CD14-positive monocyte (primary cell): ENCODE measurements around the gene CEP112. TPM values are rescaled to one million over a fixed set of nuclear protein-coding genes. Genes with fewer than 3 reads are reported as not detected.

ENCODE experiments used
- DNase-seq, 3 donors: peaks; one replicate each; pipeline ENCODE4 v3.0.0-alpha.2; 2011 to 2022
- H2AFZ ChIP-seq: 2 replicates; pipeline ENCODE4 v1.6.0; 2012; ENCODE audit warnings: mild to moderate bottlenecking, low read depth, low read length, inconsistent platforms; ENCODE audit not compliant: insufficient read depth, poor library complexity, severe bottlenecking
- H3K27ac ChIP-seq, 2 donors: 1 replicate in 1 of 2; 2 replicates in 1 of 2; pipeline ENCODE4 v1.5.1; 2012 to 2013; ENCODE audit warnings: low read length in 2 of 2, control low read depth in 1 of 2, inconsistent platforms in 1 of 2, low read depth in 1 of 2, mild to moderate bottlenecking in 1 of 2
- H3K27me3 ChIP-seq, 2 donors: one replicate each; pipeline versions ENCODE4 v1.6.0 to v1.6.1; 2011 to 2013; ENCODE audit warnings: low read length in 2 of 2; ENCODE audit not compliant: control insufficient read depth in 2 of 2, insufficient read depth in 2 of 2
- H3K36me3 ChIP-seq, 2 donors: replicated peaks in 1 of 2; 1 replicate in 1 of 2; 2 replicates in 1 of 2; pipeline versions ENCODE4 v1.5.1 to v1.6.1; 2012 to 2013; ENCODE audit warnings: low read length in 2 of 2, control low read depth in 1 of 2, inconsistent platforms in 1 of 2, mild to moderate bottlenecking in 1 of 2; ENCODE audit not compliant: insufficient read depth in 2 of 2, control insufficient read depth in 1 of 2
- H3K4me1 ChIP-seq, 2 donors: 1 replicate in 1 of 2; 2 replicates in 1 of 2; pipeline versions ENCODE4 v1.5.1 to v1.6.1; 2012 to 2013; ENCODE audit warnings: low read length in 2 of 2, control low read depth in 1 of 2, inconsistent platforms in 1 of 2, mild to moderate bottlenecking in 1 of 2, moderate library complexity in 1 of 2; ENCODE audit not compliant: insufficient read depth in 2 of 2, control insufficient read depth in 1 of 2
- H3K4me2 ChIP-seq: replicated peaks from 2 replicates; pipeline ENCODE3; 2012; ENCODE audit warnings: low read length, moderate library complexity, mild to moderate bottlenecking; ENCODE audit not compliant: poor library complexity, severe bottlenecking; ENCODE audit errors: extremely low read depth
- H3K4me3 ChIP-seq, 3 experiments: fragments of 200-600 bp in 1 of 3; sonication (generic) in 1 of 3; replicated peaks in 1 of 3; 1 replicate in 2 of 3; 2 replicates in 1 of 3; pipeline ENCODE4 v1.5.1; 2011 to 2013; ENCODE audit warnings: low read length in 3 of 3, mild to moderate bottlenecking in 3 of 3, control low read depth in 2 of 3, low read depth in 2 of 3, inconsistent platforms in 1 of 3, moderate library complexity in 1 of 3
- H3K79me2 ChIP-seq: 2 replicates; pipeline ENCODE4 v1.6.0; 2012; ENCODE audit warnings: mild to moderate bottlenecking, control low read depth, inconsistent platforms, low read length, moderate library complexity; ENCODE audit not compliant: insufficient read depth
- H3K9ac ChIP-seq: 2 replicates; pipeline ENCODE4 v1.6.0; 2017; ENCODE audit warnings: low read length, mild to moderate bottlenecking; ENCODE audit not compliant: insufficient read depth, poor library complexity, severe bottlenecking
- H3K9me3 ChIP-seq, 2 donors: replicated peaks in 1 of 2; 1 replicate in 1 of 2; 2 replicates in 1 of 2; pipeline versions ENCODE4 v1.5.1 to v1.6.1; 2012 to 2013; ENCODE audit warnings: low read length in 2 of 2, control low read depth in 1 of 2; ENCODE audit not compliant: control insufficient read depth in 1 of 2, insufficient read depth in 1 of 2
- H4K20me1 ChIP-seq: 2 replicates; pipeline ENCODE4 v1.6.0; 2012; ENCODE audit warnings: mild to moderate bottlenecking, low read length, control low read depth, moderate library complexity; ENCODE audit not compliant: insufficient read depth
- H3K27ac Mint-ChIP-seq, 7 donors: one replicate each; pipeline ENCODE4 v1.8.0; 2020; ENCODE audit warnings: mild to moderate bottlenecking in 7 of 7, mixed read lengths in 7 of 7, moderate library complexity in 6 of 7, inconsistent platforms in 2 of 7
- H3K27me3 Mint-ChIP-seq, 3 donors: one replicate each; pipeline ENCODE4 v1.8.0; 2021 to 2022; ENCODE audit warnings: low read depth in 3 of 3, mild to moderate bottlenecking in 3 of 3, mixed read lengths in 3 of 3, moderate library complexity in 3 of 3, inconsistent platforms in 1 of 3
- H3K36me3 Mint-ChIP-seq, 2 donors: one replicate each; pipeline ENCODE4 v1.8.0; 2020; ENCODE audit warnings: mixed read lengths in 2 of 2, inconsistent platforms in 1 of 2, mild to moderate bottlenecking in 1 of 2
- H3K4me1 Mint-ChIP-seq: one replicate; pipeline ENCODE4 v1.8.0; 2020; ENCODE audit warnings: mild to moderate bottlenecking, mixed read lengths
- H3K4me3 Mint-ChIP-seq, 2 donors: one replicate each; pipeline ENCODE4 v1.8.0; 2020; ENCODE audit warnings: mild to moderate bottlenecking in 2 of 2, mixed read lengths in 2 of 2, moderate library complexity in 1 of 2
- H3K9me3 Mint-ChIP-seq, 7 donors: one replicate each; pipeline ENCODE4 v1.8.0; 2020 to 2022; ENCODE audit warnings: mixed read lengths in 7 of 7, mild to moderate bottlenecking in 6 of 7, moderate library complexity in 6 of 7, inconsistent platforms in 2 of 7
- WGBS: methylation state at CpG from one replicate; pipeline ENCODE4 v1.1.5; 2013; ENCODE audit warnings: missing lambda C conversion rate; ENCODE audit not compliant: insufficient coverage; 5-methylcytosine and 5-hydroxymethylcytosine counted together
- intact Hi-C, 2 donors: fragments of 100-400 bp; cut with micrococcal nuclease; formaldehyde crosslinking; loops; one replicate each; pipeline versions ENCODE4 v1.15.0 to v1.15.1; 2023
- polyA plus RNA-seq, 3 donors: library from polyadenylated mRNA; depleted of rRNA in 1 of 3; unstranded in 2 of 3; stranded (reverse) in 1 of 3; fragments of 300-500 nt in 2 of 3; fragments of >200 nt in 1 of 3; fragmentation: Illumina TruSeq in 2 of 3; gene quantifications; 1 replicate in 2 of 3; 2 replicates in 1 of 3; pipeline ENCODE4 v1.2.3, GENCODE V29; 2012 to 2021
- TF ChIP-seq, protein P1 (sequence below): fragments of 200-600 bp; IDR thresholded peaks from one replicate; pipeline ENCODE4 v1.8.0; 2022; ENCODE audit warnings: antibody characterized with exemption, mild to moderate bottlenecking

The CEP112 gene
- polyA plus RNA-seq, 3 donors, result 0.10 TPM; not detected in 2

GRCh38 chr17:65609749-65610148 lies 582.2 kb downstream of the CEP112 start:
- H3K36me3 ChIP-seq, result no peaks in the 10 kb centered on the region
- no peak overlapping the region for H2AFZ ChIP-seq
- no peaks in the 10 kb centered on the region for H3K36me3 Mint-ChIP-seq
- H3K9ac ChIP-seq, result no peak overlapping the region
- WGBS, result no CpG with 5 or more reads among the region's 2 CpGs
- no peak overlapping the region for H3K4me3 Mint-ChIP-seq
- no peak overlapping the region for H3K4me2 ChIP-seq
- H3K27me3 ChIP-seq, result no peaks in the 10 kb centered on the region
- peaks cover 2 to 5% (median 3%) of the 10 kb centered on the region in 3 donors for H3K27me3 Mint-ChIP-seq
- no peak overlapping the region for H3K27ac Mint-ChIP-seq
- no peak overlapping the region for H3K27ac ChIP-seq
- H3K4me1 Mint-ChIP-seq, result no peaks in the 10 kb centered on the region
- no peaks in the 10 kb centered on the region for H3K79me2 ChIP-seq
- H3K4me3 ChIP-seq, result no peak overlapping the region
- no peak for DNase-seq
- no peaks in the 10 kb centered on the region for H3K4me1 ChIP-seq
- H4K20me1 ChIP-seq, result no peaks in the 10 kb centered on the region
- TF ChIP-seq, protein P1, sequence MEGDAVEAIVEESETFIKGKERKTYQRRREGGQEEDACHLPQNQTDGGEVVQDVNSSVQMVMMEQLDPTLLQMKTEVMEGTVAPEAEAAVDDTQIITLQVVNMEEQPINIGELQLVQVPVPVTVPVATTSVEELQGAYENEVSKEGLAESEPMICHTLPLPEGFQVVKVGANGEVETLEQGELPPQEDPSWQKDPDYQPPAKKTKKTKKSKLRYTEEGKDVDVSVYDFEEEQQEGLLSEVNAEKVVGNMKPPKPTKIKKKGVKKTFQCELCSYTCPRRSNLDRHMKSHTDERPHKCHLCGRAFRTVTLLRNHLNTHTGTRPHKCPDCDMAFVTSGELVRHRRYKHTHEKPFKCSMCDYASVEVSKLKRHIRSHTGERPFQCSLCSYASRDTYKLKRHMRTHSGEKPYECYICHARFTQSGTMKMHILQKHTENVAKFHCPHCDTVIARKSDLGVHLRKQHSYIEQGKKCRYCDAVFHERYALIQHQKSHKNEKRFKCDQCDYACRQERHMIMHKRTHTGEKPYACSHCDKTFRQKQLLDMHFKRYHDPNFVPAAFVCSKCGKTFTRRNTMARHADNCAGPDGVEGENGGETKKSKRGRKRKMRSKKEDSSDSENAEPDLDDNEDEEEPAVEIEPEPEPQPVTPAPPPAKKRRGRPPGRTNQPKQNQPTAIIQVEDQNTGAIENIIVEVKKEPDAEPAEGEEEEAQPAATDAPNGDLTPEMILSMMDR, result no peak
- no peaks in the 10 kb centered on the region for H3K9me3 ChIP-seq
- intact Hi-C loops, result no loop called here
- peaks cover 3 to 17% (median 13%) of the 10 kb centered on the region in 7 donors for H3K9me3 Mint-ChIP-seq

- no peaks in the 10 kb centered on the region for H3K36me3 ChIP-seq
- WGBS, result 95% methylated on average over 2 of the region's 2 CpGs
- H3K4me1 Mint-ChIP-seq, result no peaks in the 10 kb centered on the region
- no peaks in the 10 kb centered on the region for H3K79me2 ChIP-seq
- no peaks in the 10 kb centered on the region for H3K9me3 ChIP-seq
- no peak overlapping the region for H3K4me2 ChIP-seq
- TF ChIP-seq, protein P1, result no peak
- H3K27me3 ChIP-seq, result no peaks in the 10 kb centered on the region
- no peak overlapping the region for H3K9ac ChIP-seq
- H3K27me3 Mint-ChIP-seq, result peaks cover 2 to 5% (median 3%) of the 10 kb centered on the region in 3 donors
- no peak overlapping the region for H2AFZ ChIP-seq
- H3K9me3 Mint-ChIP-seq, result peaks cover 3 to 20% (median 12%) of the 10 kb centered on the region in 7 donors
- H4K20me1 ChIP-seq, result no peaks in the 10 kb centered on the region
- no peak overlapping the region for H3K4me3 Mint-ChIP-seq
- H3K27ac ChIP-seq, result no peak overlapping the region
- H3K27ac Mint-ChIP-seq, result no peak overlapping the region
- H3K36me3 Mint-ChIP-seq, result no peaks in the 10 kb centered on the region
- no peaks in the 10 kb centered on the region for H3K4me1 ChIP-seq
- intact Hi-C loops, result no loop called here
- DNase-seq, result no peak
- no peak overlapping the region for H3K4me3 ChIP-seq
Measured at GRCh38 chr17:65609286-65609685, 582.6 kb downstream of the CEP112 start.
